ENCODE data around the gene SEPTIN11.

- TF ChIP-seq EZH2 (IDR thresholded peaks at IDR 0.05; ENCODE audit: insufficient read depth, poor library complexity, severe bottlenecking), result no peak
- no peak for TF ChIP-seq EZH2phosphoT487 (IDR thresholded peaks at IDR 0.05; ENCODE audit: insufficient read depth, low read depth)
Measured at GRCh38 chr4:76931087-76931486, 18.5 kb upstream of the SEPTIN11 start.
